A673 (cell line): Measurements from ENCODE around the gene KLHDC4. TPM values are rescaled to one million over a fixed set of nuclear protein-coding genes. Genes with fewer than 3 reads are reported as not detected.
"Not testable (repeated sequence)": the region's sequence is repeated elsewhere in the genome, so short reads cannot be mapped to it uniquely, and the experiment has no call there.

ENCODE experiments used
- BruUV-seq: library from RNA; stranded (reverse); fragments of 400-500 nt; replicated peaks from 2 replicates; lab custom pipeline; 2021; lab: Mats Ljungman, UMichigan
- CTCF ChIA-PET: fragments of 300-600 bp; sonication (Branson Sonifier 250); formaldehyde crosslinking; loops from one replicate; lab custom pipeline; 2022; ENCODE audit warnings: antibody characterized with exemption; lab: Charles Lee
- POLR2A ChIA-PET: fragments of 300-600 bp; sonication (Branson Sonifier 250); formaldehyde crosslinking; loops from one replicate; lab custom pipeline; 2022; ENCODE audit warnings: antibody characterized with exemption; ENCODE audit not compliant: low non-redundant PET; lab: Charles Lee
- DNase-seq: peaks from one replicate; pipeline ENCODE4 v3.0.0-alpha.2; 2015; ENCODE audit warnings: low spot score
- H3K27ac ChIP-seq: fragments of 200-600 bp; sonication (generic); 2 replicates; pipeline ENCODE4 v1.5.1; 2016; ENCODE audit warnings: mixed run types, low read depth, mild to moderate bottlenecking, mixed read lengths, antibody characterized with exemption, low read length; ENCODE audit not compliant: poor library complexity, severe bottlenecking
- H3K27me3 ChIP-seq: fragments of 200-600 bp; sonication (generic); replicated peaks from 2 replicates; pipeline ENCODE4 v1.6.1; 2017; ENCODE audit warnings: mixed run types, low read depth, mild to moderate bottlenecking, mixed read lengths, antibody characterized with exemption, low read length; ENCODE audit not compliant: insufficient read depth, poor library complexity
- H3K36me3 ChIP-seq: fragments of 200-600 bp; sonication (generic); 2 replicates; pipeline ENCODE4 v1.6.1; 2016; ENCODE audit warnings: mixed run types, mild to moderate bottlenecking, mixed read lengths, antibody characterized with exemption, low read length; ENCODE audit not compliant: insufficient read depth, poor library complexity, severe bottlenecking
- H3K4me1 ChIP-seq: fragments of 200-600 bp; sonication (generic); 2 replicates; pipeline ENCODE4 v1.6.1; 2017; ENCODE audit warnings: mixed run types, mild to moderate bottlenecking, mixed read lengths, antibody characterized with exemption, low read length; ENCODE audit not compliant: insufficient read depth, poor library complexity, severe bottlenecking
- H3K4me3 ChIP-seq: fragments of 200-600 bp; sonication (generic); 2 replicates; pipeline ENCODE4 v1.5.1; 2016; ENCODE audit warnings: low read depth, mixed run types, mild to moderate bottlenecking, mixed read lengths, low read length; ENCODE audit not compliant: poor library complexity, severe bottlenecking
- H3K9me3 ChIP-seq: fragments of 200-600 bp; sonication (generic); 2 replicates; pipeline ENCODE4 v1.6.1; 2016; ENCODE audit warnings: mixed run types, low read depth, mild to moderate bottlenecking, mixed read lengths, antibody characterized with exemption, low read length; ENCODE audit not compliant: poor library complexity, severe bottlenecking
- CTCF ChIP-seq: fragments of 300-800, 200-600 bp; sonication (generic); conservative IDR thresholded peaks from 2 replicates; pipeline ENCODE4 v1.5.1; 2017; ENCODE audit warnings: low read depth, mild to moderate bottlenecking, antibody characterized with exemption, low read length, moderate library complexity, mixed read lengths
- EZH2 ChIP-seq: fragments of 200-600 bp; sonication (generic); IDR thresholded peaks from 2 replicates; pipeline ENCODE4 v1.6.1; 2017; ENCODE audit warnings: borderline replicate concordance, low read depth, mild to moderate bottlenecking, mixed read lengths, antibody characterized with exemption, low read length; ENCODE audit not compliant: poor library complexity, severe bottlenecking
- intact Hi-C: fragments of 100-400 bp; cut with micrococcal nuclease; formaldehyde crosslinking; loops from one replicate; pipeline ENCODE4 v1.10.0; 2022; ENCODE audit not compliant: unreplicated experiment
- total RNA-seq: library from RNA; stranded (reverse); gene quantifications from 2 replicates; pipeline ENCODE4 v1.2.3, GENCODE V29; 2021

The KLHDC4 gene
- total RNA-seq, 1 experiment from 2014 or later: 86.6 TPM

- no peaks in the 10 kb centered on the region for H3K36me3 ChIP-seq
- H3K27ac ChIP-seq: no peak overlapping the region
- no peaks in the 10 kb centered on the region for H3K4me1 ChIP-seq
- ChIA-PET POLR2A (no interaction called here), CTCF (no interaction called here)
- TF ChIP-seq CTCF (no peak), EZH2 (no peak)
- no peaks in the 10 kb centered on the region for H3K9me3 ChIP-seq
- peaks cover 14% of the 10 kb centered on the region for H3K27me3 ChIP-seq
- BruUV-seq: no TSS peak
- H3K4me3 ChIP-seq: no peak overlapping the region
- intact Hi-C loops: no loop called here
- no peak for DNase-seq
Measured at GRCh38 chr16:87684106-87684677, 81.6 kb downstream of the KLHDC4 start.

- POLR2A ChIA-PET: no interaction called here
- BruUV-seq: no TSS peak
- intact Hi-C loops: no loop called here
- Histone ChIP-seq H3K27me3 (peaks cover 4% of the 10 kb centered on the region), H3K36me3 (no peaks in the 10 kb centered on the region), H3K9me3 (no peaks in the 10 kb centered on the region), H3K4me3 (no peak overlapping the region), H3K27ac (no peak overlapping the region), H3K4me1 (no peaks in the 10 kb centered on the region)
- no peak for DNase-seq
- CTCF ChIA-PET: no interaction called here
- TF ChIP-seq CTCF: no peak
- TF ChIP-seq EZH2: no peak
Measured at GRCh38 chr16:87682852-87683399, 82.9 kb downstream of the KLHDC4 start.

GRCh38 chr16:87681981-87682570, 83.7 kb downstream of the KLHDC4 start:
- no peak for TF ChIP-seq EZH2
- TF ChIP-seq CTCF: peak; percentile 35; the same call in 1 of the 2 replicates
- no TSS peak for BruUV-seq
- intact Hi-C loops: no loop called here
- DNase-seq: peak; percentile 20
- ChIA-PET CTCF (no interaction called here), POLR2A (no interaction called here)
- no peak overlapping the region for H3K4me3 ChIP-seq
- no peaks in the 10 kb centered on the region for H3K9me3 ChIP-seq
- peaks cover 4% of the 10 kb centered on the region for H3K27me3 ChIP-seq
- H3K4me1 ChIP-seq: no peaks in the 10 kb centered on the region
- no peaks in the 10 kb centered on the region for H3K36me3 ChIP-seq
- no peak overlapping the region for H3K27ac ChIP-seq

- CTCF ChIA-PET, H3K36me3 ChIP-seq, DNase-seq, intact Hi-C loops, H3K9me3 ChIP-seq, H3K4me1 ChIP-seq, BruUV-seq, H3K4me3 ChIP-seq, H3K27ac ChIP-seq, POLR2A ChIA-PET, H3K27me3 ChIP-seq: not testable (repeated sequence)
Measured at GRCh38 chr16:87681051-87681602, 84.7 kb downstream of the KLHDC4 start.
